K562 (cell line): ENCODE measurements around the gene CASKIN1.

ENCODE experiments used
- ADNP ChIP-seq: fragments of 200-800 bp; sonication (Bioruptor generic); IDR thresholded peaks from 2 replicates; pipeline ENCODE4 v1.6.1; 2016; ENCODE audit warnings: missing genetic modification characterization, missing compliant biosample characterization
- CHD2 ChIP-seq: IDR thresholded peaks from 2 replicates; pipeline ENCODE4 v1.6.1; 2011; ENCODE audit warnings: low read depth, low read length
- EZH2 ChIP-seq: IDR thresholded peaks from 2 replicates; pipeline ENCODE4 v1.6.1; 2012; ENCODE audit warnings: low read depth, mild to moderate bottlenecking, inconsistent platforms, low read length, borderline replicate concordance
- FOXK2 ChIP-seq, 2 experiments: fragments of 450-650 bp; IDR thresholded peaks in 1 of 2; conservative IDR thresholded peaks in 1 of 2; 2 replicates each; pipeline ENCODE4 v1.6.1; 2016; ENCODE audit warnings: low read depth in 2 of 2, mild to moderate bottlenecking in 1 of 2
- GATA2 ChIP-seq: sonication (generic); formaldehyde crosslinking; IDR thresholded peaks from 2 replicates; pipeline ENCODE4 v1.4.0; 2020; ENCODE audit warnings: mild to moderate bottlenecking, missing genetic modification reagents
- RAD21 ChIP-seq, 2 experiments: fragments of 250-450 bp in 1 of 2; fragments of 450-650 bp in 1 of 2; sonication (Bioruptor Pico) in 1 of 2; formaldehyde crosslinking in 1 of 2; IDR thresholded peaks in 1 of 2; conservative IDR thresholded peaks in 1 of 2; 2 replicates each; pipeline versions ENCODE4 v1.4.0 to v1.8.0; 2020 to 2022; ENCODE audit warnings: mild to moderate bottlenecking in 2 of 2, moderate library complexity in 1 of 2
- SNIP1 ChIP-seq: fragments of 450-650 bp; IDR thresholded peaks from 2 replicates; pipeline ENCODE4 v1.7.1; 2017; ENCODE audit warnings: low read depth, mild to moderate bottlenecking
- ZEB2 ChIP-seq: fragments of 450-650 bp; IDR thresholded peaks from 2 replicates; pipeline ENCODE4 v1.6.1; 2016
- ZNF232 ChIP-seq: sonication (generic); formaldehyde crosslinking; IDR thresholded peaks from 2 replicates; pipeline ENCODE4 v1.8.0; 2022; ENCODE audit warnings: mild to moderate bottlenecking, missing genetic modification reagents
- ZNF354B ChIP-seq: fragments of 250-450 bp; sonication (Bioruptor Pico); IDR thresholded peaks from 2 replicates; pipeline ENCODE4 v1.4.0; 2020
- ZNF766 ChIP-seq: fragments of 200-800 bp; sonication (Bioruptor generic); conservative IDR thresholded peaks from 2 replicates; pipeline ENCODE4 v1.6.1; 2016; ENCODE audit warnings: missing genetic modification characterization, missing compliant biosample characterization
- TF ChIP-seq, protein P1 (sequence below), 3 experiments: IDR thresholded peaks in 2 of 3; conservative IDR thresholded peaks in 1 of 3; 2 replicates each; pipeline ENCODE4 v1.5.1; 2011 to 2012; ENCODE audit warnings: low read length in 3 of 3, mild to moderate bottlenecking in 3 of 3, control low read depth in 2 of 3, improper control_type of control experiment in 1 of 3, inconsistent platforms in 1 of 3, low read depth in 1 of 3, mixed read lengths in 1 of 3, moderate library complexity in 1 of 3; ENCODE audit not compliant: insufficient read depth in 2 of 3
- TF ChIP-seq, protein P2 (sequence below), 3 experiments: fragments of 200-800 bp in 1 of 3; sonication (Bioruptor generic) in 1 of 3; sonication (generic) in 1 of 3; formaldehyde crosslinking in 1 of 3; IDR thresholded peaks; 2 replicates each; pipeline versions ENCODE4 v1.6.1 to v1.8.0; 2016 to 2022; ENCODE audit warnings: mild to moderate bottlenecking in 2 of 3, missing compliant biosample characterization in 2 of 3, missing genetic modification characterization in 2 of 3, missing genetic modification reagents in 1 of 3
- TF ChIP-seq, protein P3 (sequence below): fragments of 250-450 bp; sonication (Bioruptor Pico); IDR thresholded peaks from 2 replicates; pipeline ENCODE4 v1.8.0; 2022; ENCODE audit warnings: inconsistent platforms, mild to moderate bottlenecking, moderate library complexity, borderline replicate concordance

DNA sequence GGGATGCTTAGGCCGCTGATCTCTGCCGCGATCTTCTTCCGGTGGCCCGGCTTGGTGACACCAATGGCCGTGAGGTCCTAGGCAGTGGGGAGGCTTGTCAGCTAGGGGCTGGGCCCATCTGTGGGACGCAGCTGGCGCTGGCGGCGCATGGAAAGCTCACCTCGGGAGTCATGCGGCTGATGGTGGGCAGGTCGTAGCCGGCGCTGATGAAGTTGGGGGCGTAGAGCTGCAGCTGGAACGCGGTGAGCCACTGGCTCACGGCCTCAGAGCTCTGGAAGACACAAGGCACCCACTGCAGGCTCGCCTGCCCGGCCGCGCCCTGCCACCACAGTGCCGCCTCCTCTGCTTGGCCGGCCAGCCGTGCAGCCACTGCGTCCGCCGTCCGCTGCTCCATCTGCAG, 12.7 kb downstream of the CASKIN1 start:
- no peak for TF ChIP-seq CHD2
- no peak for TF ChIP-seq ZNF766 (CRISPR knock-in tag)
- TF ChIP-seq, protein P1, sequence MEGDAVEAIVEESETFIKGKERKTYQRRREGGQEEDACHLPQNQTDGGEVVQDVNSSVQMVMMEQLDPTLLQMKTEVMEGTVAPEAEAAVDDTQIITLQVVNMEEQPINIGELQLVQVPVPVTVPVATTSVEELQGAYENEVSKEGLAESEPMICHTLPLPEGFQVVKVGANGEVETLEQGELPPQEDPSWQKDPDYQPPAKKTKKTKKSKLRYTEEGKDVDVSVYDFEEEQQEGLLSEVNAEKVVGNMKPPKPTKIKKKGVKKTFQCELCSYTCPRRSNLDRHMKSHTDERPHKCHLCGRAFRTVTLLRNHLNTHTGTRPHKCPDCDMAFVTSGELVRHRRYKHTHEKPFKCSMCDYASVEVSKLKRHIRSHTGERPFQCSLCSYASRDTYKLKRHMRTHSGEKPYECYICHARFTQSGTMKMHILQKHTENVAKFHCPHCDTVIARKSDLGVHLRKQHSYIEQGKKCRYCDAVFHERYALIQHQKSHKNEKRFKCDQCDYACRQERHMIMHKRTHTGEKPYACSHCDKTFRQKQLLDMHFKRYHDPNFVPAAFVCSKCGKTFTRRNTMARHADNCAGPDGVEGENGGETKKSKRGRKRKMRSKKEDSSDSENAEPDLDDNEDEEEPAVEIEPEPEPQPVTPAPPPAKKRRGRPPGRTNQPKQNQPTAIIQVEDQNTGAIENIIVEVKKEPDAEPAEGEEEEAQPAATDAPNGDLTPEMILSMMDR (IDR thresholded peaks at IDR 0.05 in 2 of 3, conservative IDR thresholded peaks at IDR 0.05 in 1 of 3; ENCODE audit: insufficient read depth in 2 of 3, low read depth in 1 of 3, low read length in 3 of 3): no peak
- no peak for TF ChIP-seq RAD21 (CRISPR knock-in tag; conservative IDR thresholded peaks at IDR 0.05 in 1 of 2, IDR thresholded peaks at IDR 0.05 in 1 of 2)
- TF ChIP-seq, protein P2, sequence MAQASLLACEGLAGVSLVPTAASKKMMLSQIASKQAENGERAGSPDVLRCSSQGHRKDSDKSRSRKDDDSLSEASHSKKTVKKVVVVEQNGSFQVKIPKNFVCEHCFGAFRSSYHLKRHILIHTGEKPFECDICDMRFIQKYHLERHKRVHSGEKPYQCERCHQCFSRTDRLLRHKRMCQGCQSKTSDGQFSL (CRISPR knock-in tag; IDR thresholded peaks at IDR 0.05): no peak
- TF ChIP-seq, protein P2 (tag; IDR thresholded peaks at IDR 0.05): no peak
- no peak for TF ChIP-seq EZH2
- TF ChIP-seq ADNP (tag): no peak
- TF ChIP-seq SNIP1: no peak
- TF ChIP-seq, protein P3, sequence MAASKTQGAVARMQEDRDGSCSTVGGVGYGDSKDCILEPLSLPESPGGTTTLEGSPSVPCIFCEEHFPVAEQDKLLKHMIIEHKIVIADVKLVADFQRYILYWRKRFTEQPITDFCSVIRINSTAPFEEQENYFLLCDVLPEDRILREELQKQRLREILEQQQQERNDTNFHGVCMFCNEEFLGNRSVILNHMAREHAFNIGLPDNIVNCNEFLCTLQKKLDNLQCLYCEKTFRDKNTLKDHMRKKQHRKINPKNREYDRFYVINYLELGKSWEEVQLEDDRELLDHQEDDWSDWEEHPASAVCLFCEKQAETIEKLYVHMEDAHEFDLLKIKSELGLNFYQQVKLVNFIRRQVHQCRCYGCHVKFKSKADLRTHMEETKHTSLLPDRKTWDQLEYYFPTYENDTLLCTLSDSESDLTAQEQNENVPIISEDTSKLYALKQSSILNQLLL (CRISPR knock-in tag): no peak
- TF ChIP-seq ZEB2: no peak
- no peak for TF ChIP-seq ZNF354B (CRISPR knock-in tag)
- no peak for TF ChIP-seq FOXK2 (conservative IDR thresholded peaks at IDR 0.05 in 1 of 2, IDR thresholded peaks at IDR 0.05 in 1 of 2; ENCODE audit: low read depth in 2 of 2)
- no peak for TF ChIP-seq GATA2
- no peak for TF ChIP-seq ZNF232 (CRISPR knock-in tag)
